Mucosa of rectum (tissue), 2 donors: ENCODE data around the gene VASN.

Experiments
- H3K27ac ChIP-seq, 2 donors: one replicate each; pipeline ENCODE4 v1.7.0; 2013; ENCODE audit warnings: inconsistent platforms in 2 of 2, low read depth in 2 of 2, low read length in 2 of 2
- H3K27me3 ChIP-seq, 2 donors: one replicate each; pipeline ENCODE4 v1.7.0; 2013; ENCODE audit warnings: low read length in 2 of 2; ENCODE audit not compliant: control insufficient read depth in 2 of 2, insufficient read depth in 2 of 2
- H3K36me3 ChIP-seq, 2 donors: one replicate each; pipeline ENCODE4 v1.7.0; 2013; ENCODE audit warnings: low read length in 2 of 2; ENCODE audit not compliant: control insufficient read depth in 2 of 2, insufficient read depth in 2 of 2
- H3K4me1 ChIP-seq, 2 donors: one replicate each; pipeline ENCODE4 v1.7.0; 2013; ENCODE audit warnings: low read length in 2 of 2, mild to moderate bottlenecking in 1 of 2; ENCODE audit not compliant: control insufficient read depth in 2 of 2, insufficient read depth in 2 of 2
- H3K4me3 ChIP-seq, 2 donors: one replicate each; pipeline ENCODE4 v1.7.0; 2013; ENCODE audit warnings: low read length in 2 of 2
- H3K9ac ChIP-seq, 2 donors: one replicate each; pipeline ENCODE4 v1.7.0; 2013; ENCODE audit warnings: low read length in 2 of 2, low read depth in 1 of 2, mild to moderate bottlenecking in 1 of 2
- H3K9me3 ChIP-seq, 2 donors: one replicate each; pipeline ENCODE4 v1.7.0; 2013; ENCODE audit warnings: low read length in 2 of 2; ENCODE audit not compliant: control insufficient read depth in 2 of 2
- donor health status: healthy.
- donor health status: Normal muscosa, but diverticular disease.

VASN gene

GRCh38 chr16:4404247-4404966 is 32.8 kb downstream of the VASN start:
- peaks cover 0 to 2% of the 10 kb centered on the region in 2 donors for H3K4me1 ChIP-seq
- H3K36me3 ChIP-seq, result peaks cover 35 to 43% of the 10 kb centered on the region in 2 donors
- H3K9me3 ChIP-seq, result no peaks in the 10 kb centered on the region
- H3K9ac ChIP-seq, result no peak overlapping the region
- no peak overlapping the region for H3K4me3 ChIP-seq
- no peaks in the 10 kb centered on the region for H3K27me3 ChIP-seq
- no peak overlapping the region for H3K27ac ChIP-seq

- H3K27ac ChIP-seq, result no peak overlapping the region
- H3K4me3 ChIP-seq, result no peak overlapping the region
- no peaks in the 10 kb centered on the region for H3K9me3 ChIP-seq
- H3K9ac ChIP-seq, result no peak overlapping the region
- H3K4me1 ChIP-seq, result peaks cover 0 to 5% of the 10 kb centered on the region in 2 donors
- no peaks in the 10 kb centered on the region for H3K27me3 ChIP-seq
- peaks cover 35 to 46% of the 10 kb centered on the region in 2 donors for H3K36me3 ChIP-seq
Measured at GRCh38 chr16:4404967-4405696, 33.5 kb downstream of the VASN start.

GRCh38 chr16:4407543-4408322 is 36.1 kb downstream of the VASN start:
- Histone ChIP-seq H3K27ac (no peak overlapping the region), H3K4me3 (no peak overlapping the region)

GRCh38 chr16:4408323-4408690 is 36.7 kb downstream of the VASN start:
- Histone ChIP-seq H3K4me1 (peaks cover 3 to 13% of the 10 kb centered on the region in 2 donors), H3K27me3 (no peaks in the 10 kb centered on the region), H3K4me3 (no peak overlapping the region), H3K27ac (no peak overlapping the region), H3K36me3 (peaks cover 36 to 51% of the 10 kb centered on the region in 2 donors), H3K9ac (no peak overlapping the region), H3K9me3 (no peaks in the 10 kb centered on the region)

More at GRCh38 chr16:4407543-4408322, 36.1 kb downstream of the VASN start:
- peaks cover 3 to 13% of the 10 kb centered on the region in 2 donors for H3K4me1 ChIP-seq
- H3K36me3 ChIP-seq, result peaks cover 39 to 45% of the 10 kb centered on the region in 2 donors
- H3K27me3 ChIP-seq, result no peaks in the 10 kb centered on the region
- no peaks in the 10 kb centered on the region for H3K9me3 ChIP-seq
- H3K9ac ChIP-seq, result no peak overlapping the region

GRCh38 chr16:4409081-4409932 is 37.7 kb downstream of the VASN start:
- Histone ChIP-seq H3K4me1 (peaks cover 5 to 14% of the 10 kb centered on the region in 2 donors), H3K27ac (no peak overlapping the region), H3K4me3 (no peak overlapping the region), H3K9me3 (no peaks in the 10 kb centered on the region), H3K36me3 (peaks cover 36 to 51% of the 10 kb centered on the region in 2 donors), H3K27me3 (no peaks in the 10 kb centered on the region), H3K9ac (no peak overlapping the region)

- peak overlapping the region in 1 of 2 donors; percentile 38 for H3K27ac ChIP-seq
- no peaks in the 10 kb centered on the region for H3K27me3 ChIP-seq
- no peak overlapping the region for H3K4me3 ChIP-seq
- H3K36me3 ChIP-seq, result peaks cover 25 to 40% of the 10 kb centered on the region in 2 donors
- no peak overlapping the region for H3K9ac ChIP-seq
- no peaks in the 10 kb centered on the region for H3K9me3 ChIP-seq
- peaks cover 17 to 26% of the 10 kb centered on the region in 2 donors for H3K4me1 ChIP-seq
Measured at GRCh38 chr16:4410335-4411075, 38.9 kb downstream of the VASN start.

GRCh38 chr16:4411684-4412083 is 40.0 kb downstream of the VASN start:
- Histone ChIP-seq H3K27ac (no peak overlapping the region), H3K27me3 (no peaks in the 10 kb centered on the region), H3K4me3 (no peak overlapping the region), H3K9me3 (no peaks in the 10 kb centered on the region), H3K9ac (no peak overlapping the region), H3K4me1 (peaks cover 18 to 29% of the 10 kb centered on the region in 2 donors), H3K36me3 (peaks cover 24 to 33% of the 10 kb centered on the region in 2 donors)

GRCh38 chr16:4412159-4412558 is 40.5 kb downstream of the VASN start:
- peaks cover 24 to 33% of the 10 kb centered on the region in 2 donors for H3K36me3 ChIP-seq
- H3K9ac ChIP-seq, result no peak overlapping the region
- H3K4me3 ChIP-seq, result no peak overlapping the region
- no peaks in the 10 kb centered on the region for H3K9me3 ChIP-seq
- no peak overlapping the region for H3K27ac ChIP-seq
- no peaks in the 10 kb centered on the region for H3K27me3 ChIP-seq
- H3K4me1 ChIP-seq, result peaks cover 22 to 34% of the 10 kb centered on the region in 2 donors

- Histone ChIP-seq H3K4me1 (peaks cover 22 to 36% of the 10 kb centered on the region in 2 donors), H3K4me3 (no peak overlapping the region), H3K9ac (no peak overlapping the region), H3K9me3 (no peaks in the 10 kb centered on the region), H3K27me3 (no peaks in the 10 kb centered on the region), H3K36me3 (peaks cover 17 to 26% of the 10 kb centered on the region in 2 donors), H3K27ac (no peak overlapping the region)
Measured at GRCh38 chr16:4412854-4413253, 41.2 kb downstream of the VASN start.
